Heart right ventricle (tissue), 16 donors: ENCODE results near the gene HSPG2. TPM values are rescaled to one million over a fixed set of nuclear protein-coding genes. Genes with fewer than 3 reads are reported as not detected.

Experiments
- ATAC-seq, 8 donors: fragments of 200-7000 bp; cut with Tn5 transposase; one replicate each; pipeline ENCODE4 v1.9.1; 2020; ENCODE audit warnings: mild to moderate bottlenecking in 8 of 8, moderate library complexity in 8 of 8, moderate number of reproducible peaks in 1 of 8
- DNase-seq, 2 donors: peaks; one replicate each; pipeline ENCODE4 v3.0.0-alpha.2; 2020
- H3K27ac ChIP-seq, 10 donors: fragments of 200-600 bp; sonication (generic) in 2 of 10; one replicate each; pipeline versions ENCODE4 v1.5.0 to v1.8.0; 2020 to 2022; ENCODE audit warnings: mild to moderate bottlenecking in 3 of 10
- H3K27me3 ChIP-seq, 7 donors: fragments of 200-600 bp; one replicate each; pipeline ENCODE4 v1.8.0; 2021 to 2022; ENCODE audit warnings: mild to moderate bottlenecking in 2 of 7
- H3K36me3 ChIP-seq, 9 donors: fragments of 200-600 bp; sonication (generic) in 1 of 9; one replicate each; pipeline versions ENCODE4 v1.5.0 to v1.8.0; 2020 to 2022; ENCODE audit warnings: mild to moderate bottlenecking in 2 of 9
- H3K4me1 ChIP-seq, 9 donors: fragments of 200-600 bp; sonication (generic) in 1 of 9; one replicate each; pipeline versions ENCODE4 v1.5.0 to v1.8.0; 2020 to 2022; ENCODE audit warnings: mild to moderate bottlenecking in 4 of 9
- H3K4me3 ChIP-seq, 10 donors: fragments of 200-600 bp; sonication (generic) in 2 of 10; one replicate each; pipeline versions ENCODE4 v1.5.0 to v1.8.0; 2020 to 2022; ENCODE audit warnings: mild to moderate bottlenecking in 7 of 10, moderate library complexity in 2 of 10
- H3K9me3 ChIP-seq, 11 donors: fragments of 200-600 bp in 10 of 11; sonication (generic) in 2 of 11; one replicate each; pipeline versions ENCODE4 v1.5.0 to v1.8.0; 2013 to 2022; ENCODE audit warnings: mild to moderate bottlenecking in 2 of 11, control low read depth in 1 of 11, moderate library complexity in 1 of 11
- WGBS, 2 donors: extraction: QIAGEN DNeasy Blood & Tissue Kit; methylation state at CpG; one replicate each; pipeline ENCODE4 v1.1.7; 2013; ENCODE audit warnings: inconsistent platforms in 1 of 2; 5-methylcytosine and 5-hydroxymethylcytosine counted together
- intact Hi-C, 10 donors: fragments of 100-400 bp; cut with DNase I; formaldehyde crosslinking; loops; one replicate each; pipeline versions ENCODE4 v1.11.1 to v1.14.2; 2022
- polyA plus RNA-seq, 2 donors: library from polyadenylated mRNA; stranded (reverse); fragments of 200-250 nt; gene quantifications; one replicate each; pipeline ENCODE4 v1.2.3, GENCODE V29; 2013
- total RNA-seq, 10 donors: library from RNA; stranded (reverse); fragmentation: NEBNext Ultra II Directional in 3 of 10; extraction: Animal tissue kit (Norgen Biotek cat#: 25700) in 3 of 10; gene quantifications; one replicate each; pipeline versions ENCODE4 v1.2.1 to v1.2.4, GENCODE V29; 2021 to 2023
- TF ChIP-seq, protein P1 (sequence below), 9 donors: fragments of 200-600 bp; sonication (generic) in 2 of 9; IDR thresholded peaks; one replicate each; pipeline versions ENCODE4 v1.5.0 to v1.8.0; 2021 to 2022; ENCODE audit warnings: antibody characterized with exemption in 9 of 9, mild to moderate bottlenecking in 5 of 9, moderate library complexity in 1 of 9
- donor health status: Arrhythmogenic right ventricular cardiomyopathy.
- donor health status: ischemic (EF 13 %, LVEDD 7.1; RV severe dilation, severe dysfunction).
- donor health status: healthy with polysubstance abuse.
- donor health status: DM: no; HTN: yes; CAD: no.
- donor health status: DM: no; HTN: no; CAD: no.
- donor health status: ischemic (EF 25% LVEDD 6.9; RV normal size, moderate dysfunction).
- donor health status: ischemic (EF 25% LVEDD 5.7; RV mildly dilated, moderate dysfunction).
- donor health status: healthy.
- donor health status: DM: yes; HTN: yes; CAD: no.
- donor health status: Ischemic cardiomyopathy.
- donor health status: ischemic (EF 35%, LVEDD 5.7; RV mildly dilated, moderate dysfunction).
- donor health status: nonischemic (EF 11% LVEDD 7.7; RV severe dilation, severe dysfunction).
- donor health status: DM: yes; HTN: yes; CAD: no.
- donor health status: PGD.
- donor health status: ischemic (EF 29% LVEDD 5.4; RV normal size, mild dysfunction).
- donor health status: nonischemic (EF 23%, LVEDD 6.1; RV moderate dilation, normal function).

HSPG2 gene
- total and polyA plus RNA-seq, 12 donors: 221 to 508 (median 310) TPM

DNA sequence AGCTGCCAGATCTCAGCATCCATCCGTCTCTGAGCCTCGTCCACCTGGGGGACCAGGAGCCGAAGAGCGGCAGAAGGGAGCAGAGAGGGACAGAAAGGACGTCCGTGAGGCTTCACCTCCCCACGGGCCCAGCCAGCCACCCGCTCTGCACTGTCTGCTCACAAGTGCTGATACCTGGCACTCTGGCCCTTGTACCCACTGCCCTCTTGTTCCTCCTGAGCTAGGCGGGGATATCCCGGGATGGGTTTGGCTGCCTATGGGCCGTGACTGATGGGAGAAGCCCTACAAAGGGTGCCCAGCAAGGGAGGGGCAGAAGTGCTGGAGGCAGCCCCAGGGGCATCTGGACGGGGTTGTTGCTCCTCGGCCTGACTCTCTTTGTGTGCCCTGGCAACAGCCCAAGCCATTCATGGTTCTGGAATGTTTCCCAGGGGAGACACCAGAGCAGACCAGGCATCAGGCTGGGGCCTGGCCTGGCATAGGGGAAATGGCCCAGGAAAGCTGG is 67.4 kb downstream of the HSPG2 start:
- intact Hi-C loops: loop anchor here in 6 of 10 donors (5.0 to 10.0 kb wide), 3 partner anchors 88 to 95 kb away; no protein-coding TSS in a partner anchor
- peak; percentile 57 to 88 (median 80) for ATAC-seq
- 38 to 52% methylated on average over 13 of the region's 13 CpGs for WGBS, 2 donors
- TF ChIP-seq, protein P1, sequence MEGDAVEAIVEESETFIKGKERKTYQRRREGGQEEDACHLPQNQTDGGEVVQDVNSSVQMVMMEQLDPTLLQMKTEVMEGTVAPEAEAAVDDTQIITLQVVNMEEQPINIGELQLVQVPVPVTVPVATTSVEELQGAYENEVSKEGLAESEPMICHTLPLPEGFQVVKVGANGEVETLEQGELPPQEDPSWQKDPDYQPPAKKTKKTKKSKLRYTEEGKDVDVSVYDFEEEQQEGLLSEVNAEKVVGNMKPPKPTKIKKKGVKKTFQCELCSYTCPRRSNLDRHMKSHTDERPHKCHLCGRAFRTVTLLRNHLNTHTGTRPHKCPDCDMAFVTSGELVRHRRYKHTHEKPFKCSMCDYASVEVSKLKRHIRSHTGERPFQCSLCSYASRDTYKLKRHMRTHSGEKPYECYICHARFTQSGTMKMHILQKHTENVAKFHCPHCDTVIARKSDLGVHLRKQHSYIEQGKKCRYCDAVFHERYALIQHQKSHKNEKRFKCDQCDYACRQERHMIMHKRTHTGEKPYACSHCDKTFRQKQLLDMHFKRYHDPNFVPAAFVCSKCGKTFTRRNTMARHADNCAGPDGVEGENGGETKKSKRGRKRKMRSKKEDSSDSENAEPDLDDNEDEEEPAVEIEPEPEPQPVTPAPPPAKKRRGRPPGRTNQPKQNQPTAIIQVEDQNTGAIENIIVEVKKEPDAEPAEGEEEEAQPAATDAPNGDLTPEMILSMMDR (IDR thresholded peaks at IDR 0.05): no peak
- peaks cover 6 to 44% (median 14%) of the 10 kb centered on the region in 9 donors for H3K4me1 ChIP-seq
- H3K4me3 ChIP-seq: no peak overlapping the region
- H3K36me3 ChIP-seq: peaks cover 4 to 100% (median 84%) of the 10 kb centered on the region in 9 donors
- H3K9me3 ChIP-seq: no peaks in the 10 kb centered on the region
- H3K27ac ChIP-seq: peak overlapping the region in 8 of 10 donors; percentile 7 to 69 (median 55)
- peak; percentile 70 to 82 for DNase-seq
- H3K27me3 ChIP-seq: no peaks in the 10 kb centered on the region

DNA sequence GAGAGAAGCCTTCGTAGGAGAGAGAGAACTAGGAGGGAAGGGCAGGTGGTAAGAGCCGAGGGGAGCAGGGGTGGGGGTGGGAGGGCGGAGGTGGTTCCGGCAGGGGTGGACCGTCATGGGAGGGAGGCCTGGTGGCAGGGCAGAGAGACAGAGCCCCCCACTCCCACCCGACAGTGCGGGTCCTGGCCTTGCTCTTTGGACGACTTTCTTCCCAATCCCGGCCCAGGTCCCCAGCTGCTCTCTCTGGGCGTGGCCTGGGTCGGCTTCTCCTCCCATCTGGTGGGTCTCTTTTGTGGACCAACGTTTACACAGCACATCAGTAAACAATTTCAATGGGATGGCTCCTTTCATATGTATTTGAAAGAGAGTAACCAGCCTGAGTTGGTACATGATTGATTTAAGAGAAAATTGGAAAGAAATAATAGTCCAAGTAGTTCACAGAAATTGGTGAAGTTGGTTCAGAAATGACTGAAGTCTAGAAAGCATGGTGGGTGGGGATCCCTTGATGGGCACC is 68.1 kb downstream of the HSPG2 start:
- no peak overlapping the region for H3K4me3 ChIP-seq
- no peak for DNase-seq
- 74 to 78% methylated on average over 12 of the region's 12 CpGs for WGBS, 2 donors
- ATAC-seq: no peak
- peak overlapping the region in 5 of 10 donors; percentile 7 to 64 (median 54) for H3K27ac ChIP-seq
- H3K4me1 ChIP-seq: peaks cover 6 to 41% (median 14%) of the 10 kb centered on the region in 9 donors
- H3K9me3 ChIP-seq: no peaks in the 10 kb centered on the region
- H3K27me3 ChIP-seq: no peaks in the 10 kb centered on the region
- TF ChIP-seq, protein P1 (IDR thresholded peaks at IDR 0.05): no peak
- intact Hi-C loops: loop anchor here in 4 of 10 donors (5.0 to 10.0 kb wide), 3 partner anchors 88 to 96 kb away; no protein-coding TSS in a partner anchor
- H3K36me3 ChIP-seq: peaks cover 7 to 100% (median 82%) of the 10 kb centered on the region in 9 donors

DNA sequence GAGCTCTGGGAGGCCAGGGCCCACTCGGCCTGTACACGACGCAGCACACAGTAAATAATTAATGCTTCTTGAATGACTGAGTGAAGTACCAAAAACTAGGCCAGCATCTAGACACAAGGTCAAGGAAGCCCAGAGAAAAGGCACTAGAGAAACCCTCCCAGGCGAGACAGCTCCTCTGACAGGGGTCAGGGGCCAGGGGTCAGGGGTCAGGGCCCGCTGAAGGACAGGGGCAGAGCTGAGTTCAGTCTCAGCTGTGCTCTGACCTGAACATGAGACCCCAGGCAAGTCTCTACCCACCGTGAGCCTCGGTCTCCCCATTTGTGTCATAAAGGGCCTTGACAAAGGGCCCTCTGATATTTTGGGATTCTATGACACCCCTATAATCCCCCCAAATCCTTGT is 68.6 kb downstream of the HSPG2 start:
- Histone ChIP-seq H3K27me3 (no peaks in the 10 kb centered on the region), H3K27ac (no peak overlapping the region), H3K36me3 (peaks cover 7 to 100% (median 77%) of the 10 kb centered on the region in 9 donors), H3K9me3 (no peaks in the 10 kb centered on the region), H3K4me1 (peaks cover 6 to 41% (median 14%) of the 10 kb centered on the region in 9 donors), H3K4me3 (no peak overlapping the region)
- intact Hi-C loops: loop anchor here in 4 of 10 donors (5.0 to 10.0 kb wide), 3 partner anchors 89 to 96 kb away; no protein-coding TSS in a partner anchor
- TF ChIP-seq, protein P1 (IDR thresholded peaks at IDR 0.05): no peak
- DNase-seq (no peak), ATAC-seq (no peak)
- 89 to 90% methylated on average over 7 of the region's 7 CpGs for WGBS, 2 donors

DNA sequence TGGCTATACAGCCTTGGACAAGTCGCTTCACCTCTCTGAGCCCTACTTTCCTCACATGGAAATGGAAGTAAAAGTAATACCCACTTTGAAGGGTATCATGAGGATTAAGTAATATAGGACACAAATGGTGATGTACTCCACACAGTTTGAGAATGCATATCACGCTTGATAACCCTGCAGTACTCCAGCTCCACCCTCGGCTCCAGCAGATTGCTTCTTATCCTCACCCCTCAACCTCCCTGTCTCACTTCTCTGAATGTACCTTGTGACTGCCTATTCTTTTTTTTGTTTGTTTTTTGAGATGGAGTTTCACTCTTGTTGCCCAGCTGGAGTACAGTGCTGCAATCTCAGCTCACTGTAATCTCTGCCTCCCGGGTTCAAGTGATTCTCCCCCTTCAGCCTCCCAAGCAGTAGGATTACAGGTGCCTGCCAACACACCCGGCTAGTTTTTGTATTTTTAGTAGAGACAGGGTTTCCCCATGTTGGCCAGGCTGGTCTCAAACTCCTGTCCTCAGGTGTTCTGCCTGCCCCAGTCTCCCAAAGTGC is 69.6 kb downstream of the HSPG2 start:
- DNase-seq (no peak), ATAC-seq (no peak)
- no peaks in the 10 kb centered on the region for H3K9me3 ChIP-seq
- peaks cover 1 to 100% (median 68%) of the 10 kb centered on the region in 9 donors for H3K36me3 ChIP-seq
- WGBS, 2 donors: 76 to 86% methylated on average over 5 of the region's 5 CpGs
- H3K27ac ChIP-seq: no peak overlapping the region
- TF ChIP-seq, protein P1 (IDR thresholded peaks at IDR 0.05): no peak
- intact Hi-C loops: loop anchor here in 4 of 10 donors (5.0 to 10.0 kb wide), 3 partner anchors 90 to 97 kb away; no protein-coding TSS in a partner anchor
- H3K4me1 ChIP-seq: peaks cover 6 to 32% (median 14%) of the 10 kb centered on the region in 9 donors
- H3K27me3 ChIP-seq: no peaks in the 10 kb centered on the region
- no peak overlapping the region for H3K4me3 ChIP-seq
